Measurements from ENCODE around the gene NCOA7.
A peak's percentile ranks its signal among the peaks of the same experiment; 100 is the strongest.
"Not testable (repeated sequence)": the region's sequence is repeated elsewhere in the genome, so short reads cannot be mapped to it uniquely, and the experiment has no call there.

The NCOA7 gene

GRCh38 chr6:125791151-125791819 lies 525 bp downstream of the NCOA7 start:
- peak; percentile 55 for DNase-seq (ENCODE audit: low spot score)

DNA sequence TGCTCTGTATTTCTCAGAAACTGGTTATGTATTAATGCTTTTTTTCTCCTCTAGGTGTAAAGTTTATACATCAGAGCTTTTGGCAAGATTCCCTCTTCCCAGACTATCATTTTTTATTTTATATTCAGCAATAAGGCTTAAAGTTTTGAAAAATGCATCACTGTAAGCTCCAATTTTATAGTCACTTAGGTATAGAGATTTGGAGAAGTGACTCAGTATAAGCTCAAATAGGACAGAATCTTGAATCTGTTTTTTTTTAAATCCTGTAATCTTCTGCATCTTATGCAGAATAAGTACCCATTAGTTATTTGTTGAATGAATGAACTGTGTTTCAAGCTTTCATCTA lies 1.0 kb downstream of the NCOA7 start:
- no peak for DNase-seq (ENCODE audit: low spot score)

DNA sequence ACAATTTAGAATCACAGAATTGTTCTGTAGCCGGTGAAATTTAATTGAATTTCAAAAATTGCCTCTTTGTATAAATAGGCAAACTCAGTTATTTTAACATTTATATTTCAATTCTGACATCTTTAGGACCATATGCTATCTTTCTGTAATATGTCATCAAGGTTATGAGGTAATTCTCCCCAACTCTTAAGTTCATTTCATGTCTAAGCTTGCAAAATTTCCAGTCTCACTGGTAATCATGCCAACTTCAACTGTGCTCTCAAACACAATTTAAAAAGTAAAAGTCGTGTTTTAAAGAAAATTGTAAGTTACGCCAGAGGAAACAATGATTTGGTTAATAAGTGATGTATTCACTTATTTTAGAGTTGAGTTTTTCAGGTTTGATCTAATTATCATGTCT lies 1.4 kb downstream of the NCOA7 start:
- DNase-seq (ENCODE audit: low spot score), result no peak

GRCh38 chr6:125792680-125793079 lies 1.9 kb downstream of the NCOA7 start:
- peak; percentile 37 for DNase-seq (ENCODE audit: low spot score)

- DNase-seq (ENCODE audit: low spot score), result no peak
Measured at GRCh38 chr6:125793280-125793679, 2.5 kb downstream of the NCOA7 start.

GRCh38 chr6:125793863-125794262 lies 3.1 kb downstream of the NCOA7 start:
- no peak for DNase-seq (ENCODE audit: low spot score)

GRCh38 chr6:125794342-125795137 lies 3.8 kb downstream of the NCOA7 start:
- no peak for DNase-seq (ENCODE audit: low spot score)

GRCh38 chr6:125795301-125795700 lies 4.5 kb downstream of the NCOA7 start:
- DNase-seq (ENCODE audit: low spot score), result no peak

- no peak for DNase-seq (ENCODE audit: low spot score)
Measured at GRCh38 chr6:125797120-125797885, 6.5 kb downstream of the NCOA7 start.

- DNase-seq (ENCODE audit: low spot score), result no peak
Measured at GRCh38 chr6:125797886-125798444, 7.2 kb downstream of the NCOA7 start.

DNA sequence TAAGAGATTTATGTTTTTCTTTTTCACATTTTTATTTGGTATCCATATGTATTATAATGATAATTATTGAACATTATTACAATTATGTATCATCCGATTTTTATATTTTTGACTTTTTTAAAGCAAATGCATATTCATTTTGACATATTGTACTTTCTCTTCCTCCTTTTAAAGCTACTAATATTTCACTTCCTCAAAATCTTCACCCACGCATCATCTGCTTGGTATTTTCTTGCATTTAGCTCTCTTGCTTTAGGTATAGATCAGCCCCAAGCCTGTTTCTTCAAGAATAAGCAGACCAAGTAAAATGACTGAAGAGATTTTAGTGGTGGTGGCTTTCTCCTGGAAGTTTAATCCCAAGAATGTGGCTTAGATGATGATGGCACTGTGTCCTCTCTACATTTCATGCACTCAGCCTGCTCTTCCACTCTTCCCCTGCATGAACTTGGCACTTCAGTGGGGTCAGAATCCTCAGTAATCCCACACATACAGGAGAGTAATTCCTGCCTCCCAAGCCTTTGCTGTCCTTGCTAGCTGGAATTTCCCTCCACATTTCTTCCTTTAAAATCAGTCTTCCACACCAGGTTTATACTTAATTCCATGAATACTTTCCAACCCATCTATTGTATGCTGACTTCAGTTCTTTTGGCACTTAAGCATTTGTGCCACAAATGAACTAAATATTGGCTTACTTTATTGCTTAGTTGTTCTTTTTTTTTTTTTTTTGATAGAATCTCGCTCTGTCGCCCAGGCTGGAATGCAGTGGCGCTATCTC lies 8.2 kb downstream of the NCOA7 start:
- no peak for DNase-seq (ENCODE audit: low spot score)

DNA sequence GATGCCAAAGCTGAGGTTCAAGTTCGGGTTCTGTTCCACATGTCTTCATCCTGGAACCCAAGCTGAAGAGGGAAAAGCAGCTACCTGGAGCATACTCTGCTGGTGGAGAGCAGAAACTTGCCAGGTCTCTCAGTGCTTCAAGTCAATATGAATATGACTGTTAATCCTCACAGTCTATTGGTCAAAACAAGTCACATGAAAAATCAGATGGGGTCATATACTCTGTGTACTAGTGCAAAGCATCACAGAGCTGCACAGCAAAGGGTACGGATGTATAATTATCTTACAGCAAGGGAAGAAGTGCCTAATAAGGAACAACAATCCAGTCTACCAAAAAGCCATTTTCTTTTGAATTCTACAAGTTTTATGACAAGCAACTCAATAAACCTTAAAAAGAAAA lies 11.6 kb downstream of the NCOA7 start:
- no peak for DNase-seq (ENCODE audit: low spot score)

- no peak for DNase-seq (ENCODE audit: low spot score)
Measured at GRCh38 chr6:125802943-125803377, 12.2 kb downstream of the NCOA7 start.

- no peak for DNase-seq (ENCODE audit: low spot score)
Measured at GRCh38 chr6:125804264-125804663, 13.5 kb downstream of the NCOA7 start.

- DNase-seq (ENCODE audit: low spot score), result not testable (repeated sequence)
Measured at GRCh38 chr6:125804866-125805425, 14.2 kb downstream of the NCOA7 start.

DNA sequence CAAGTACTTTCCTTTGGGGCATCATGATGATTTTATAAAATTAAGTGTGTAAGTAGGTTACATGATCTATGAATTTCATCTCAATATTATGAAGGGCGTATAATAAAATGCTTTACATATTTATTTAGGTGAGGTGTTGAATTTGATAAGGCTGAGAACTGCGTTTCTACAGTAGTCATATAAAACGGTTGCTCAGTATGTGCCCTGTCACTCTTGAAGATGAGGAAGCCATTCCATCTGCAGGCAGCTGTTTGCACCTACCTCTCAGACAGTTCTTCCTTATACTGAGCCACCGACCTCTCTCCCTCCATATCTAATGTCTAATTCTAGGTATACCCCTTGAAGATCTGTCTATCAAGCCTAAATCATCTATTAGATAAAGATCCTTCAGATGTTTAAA lies 16.1 kb downstream of the NCOA7 start:
- DNase-seq (ENCODE audit: low spot score), result no peak

DNA sequence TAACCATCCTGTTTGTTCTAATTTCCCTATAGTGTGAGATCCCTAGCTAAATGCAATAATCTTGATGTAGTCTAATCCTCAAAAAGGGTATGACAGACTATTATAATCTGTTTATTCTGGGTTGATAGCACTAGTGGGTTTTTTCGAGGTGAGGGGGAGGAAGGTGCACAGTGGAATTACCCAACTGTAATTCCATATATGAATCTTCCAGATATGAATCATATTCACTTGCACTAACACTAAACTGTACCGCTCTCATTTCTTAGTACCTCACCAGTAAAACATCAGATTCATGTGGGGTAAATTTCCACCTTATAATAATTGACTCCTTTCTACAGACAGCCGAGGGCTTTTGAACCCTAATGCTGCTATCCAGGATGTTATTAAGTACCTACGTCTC lies 16.5 kb downstream of the NCOA7 start:
- DNase-seq (ENCODE audit: low spot score), result no peak

DNA sequence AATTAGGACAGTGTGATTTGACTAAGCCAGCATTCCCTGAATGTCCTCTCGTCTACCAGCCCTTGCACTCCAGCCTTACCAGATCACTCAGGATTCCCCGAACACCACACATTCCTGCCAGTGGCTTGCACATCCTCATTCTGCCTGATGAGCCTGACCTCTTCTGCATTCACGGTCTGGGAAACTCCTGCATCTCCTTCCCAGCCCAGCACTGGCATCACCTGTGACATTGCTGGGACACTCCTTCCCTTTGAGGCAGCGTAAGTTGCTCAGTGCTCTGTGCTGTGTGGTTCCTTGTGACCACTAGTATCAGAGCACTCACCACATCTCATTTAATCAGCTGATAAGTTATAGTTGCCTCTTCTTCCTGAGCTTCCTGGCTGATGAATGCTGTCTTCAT lies 17.3 kb downstream of the NCOA7 start:
- DNase-seq (ENCODE audit: low spot score), result no peak

GRCh38 chr6:125808591-125808990 lies 17.8 kb downstream of the NCOA7 start:
- DNase-seq (ENCODE audit: low spot score), result no peak

DNA sequence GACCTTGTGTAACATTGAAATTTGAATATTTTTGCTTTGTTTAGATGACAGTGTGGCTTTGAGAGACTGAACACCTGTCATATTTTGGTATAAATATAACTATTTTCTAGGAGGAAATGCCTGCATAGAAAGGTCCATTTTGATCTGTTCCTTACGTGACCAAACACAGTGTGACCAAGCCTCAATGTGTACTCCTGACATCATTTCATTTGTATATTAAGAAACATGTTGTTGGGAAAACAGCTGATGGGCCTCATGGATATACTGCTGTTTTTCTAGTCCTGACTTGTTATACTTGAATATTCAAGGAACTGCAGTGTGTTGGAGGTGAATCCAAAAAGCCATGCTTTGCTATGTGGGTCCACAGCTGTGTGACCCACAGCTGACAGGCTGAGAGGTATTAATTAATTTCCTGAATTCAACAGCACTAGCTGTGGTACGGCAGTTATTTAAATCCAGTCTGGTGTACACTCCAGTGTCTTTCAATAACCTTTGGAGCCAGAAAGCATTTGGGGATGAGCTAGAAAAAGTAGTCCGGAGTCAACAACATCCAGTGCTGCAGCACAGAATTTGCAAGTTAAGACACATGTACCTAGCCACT lies 18.9 kb downstream of the NCOA7 start:
- DNase-seq (ENCODE audit: low spot score), result no peak

GRCh38 chr6:125810445-125810844 lies 19.7 kb downstream of the NCOA7 start:
- DNase-seq (ENCODE audit: low spot score), result no peak
